Caki2 (cell line): ENCODE measurements around the gene MSRB1. TPM values are rescaled to one million over a fixed set of nuclear protein-coding genes. Genes with fewer than 3 reads are reported as not detected.

Experiments
- DNase-seq: peaks from one replicate; pipeline ENCODE4 v3.0.0-alpha.2; 2015; ENCODE audit warnings: low read depth
- in situ Hi-C: cut with HindIII; loops from 2 replicates; pipeline ENCODE4 v1.10.0; 2016; ENCODE audit warnings: low sequenced_read_pairs, low pct_unique_long_range_greater_than_20kb, mixed read lengths
- total RNA-seq: library from RNA; depleted of rRNA; stranded (reverse); fragments of >200 nt; shearing (Covaris generic); gene quantifications from 2 replicates; pipeline ENCODE4 v1.2.3, GENCODE V29; 2014; ENCODE audit warnings: low replicate concordance; rRNA removed

Gene MSRB1
- total RNA-seq, 1 experiment from 2014 or later: 275 TPM

GRCh38 chr16:1890708-1891050 is 52.3 kb downstream of the MSRB1 start:
- in situ Hi-C loops: no loop called here
- DNase-seq: no peak

GRCh38 chr16:1890024-1890707 is 52.8 kb downstream of the MSRB1 start:
- no peak for DNase-seq
- in situ Hi-C loops: no loop called here

Other genes with a start within 250 kb of the MSRB1 start
- gene MAPK8IP3, start 237.0 kb downstream of the MSRB1 start, total RNA-seq: 13.8 and 24.5 TPM in 2 replicates
- 218 and 272 TPM in 2 replicates for gene NME3, start 171.7 kb downstream of the MSRB1 start, total RNA-seq
- gene EME2, start 170.4 kb downstream of the MSRB1 start, total RNA-seq: 3.5 and 8.9 TPM in 2 replicates
- 434 and 458 TPM in 2 replicates for gene MRPS34, start 170.1 kb downstream of the MSRB1 start, total RNA-seq
- gene SPSB3, start 160.6 kb downstream of the MSRB1 start, total RNA-seq: 87.3 and 107 TPM in 2 replicates
- gene NUBP2, start 160.2 kb downstream of the MSRB1 start, total RNA-seq: 233 and 346 TPM in 2 replicates
- not detected in 2 replicates for gene IGFALS, start 149.5 kb downstream of the MSRB1 start, total RNA-seq
- 205 and 219 TPM in 2 replicates for gene HAGH, start 116.4 kb downstream of the MSRB1 start, total RNA-seq
- gene FAHD1, start 116.0 kb downstream of the MSRB1 start, total RNA-seq: 120 and 169 TPM in 2 replicates
- 41.4 and 49.6 TPM in 2 replicates for gene MEIOB, start 71.0 kb downstream of the MSRB1 start, total RNA-seq
- not detected in 2 replicates for gene HS3ST6, start 24.8 kb downstream of the MSRB1 start, total RNA-seq
- not detected in 2 replicates for gene RPL3L, start 11.5 kb upstream of the MSRB1 start, total RNA-seq
- gene NDUFB10, start 16.3 kb upstream of the MSRB1 start, total RNA-seq: 527 and 683 TPM in 2 replicates
- 7,960 and 10,766 TPM in 2 replicates for gene RPS2, start 21.6 kb upstream of the MSRB1 start, total RNA-seq
- not detected in 2 replicates for gene RNF151, start 23.7 kb upstream of the MSRB1 start, total RNA-seq
- gene TBL3, start 28.9 kb upstream of the MSRB1 start, total RNA-seq: 128 and 160 TPM in 2 replicates
- gene NOXO1, start 38.3 kb upstream of the MSRB1 start, total RNA-seq: 0.24 TPM in 1 of 2 replicates, not detected in the other
- 55.9 and 56.8 TPM in 2 replicates for gene GFER, start 41.0 kb upstream of the MSRB1 start, total RNA-seq
- 37.8 and 44.9 TPM in 2 replicates for gene SYNGR3, start 46.8 kb upstream of the MSRB1 start, total RNA-seq
- gene ZNF598, start 66.6 kb upstream of the MSRB1 start, total RNA-seq: 45.0 and 89.3 TPM in 2 replicates
- not detected in 2 replicates for gene NPW, start 76.6 kb upstream of the MSRB1 start, total RNA-seq
- 30.3 and 32.4 TPM in 2 replicates for gene NHERF2, start 83.7 kb upstream of the MSRB1 start, total RNA-seq
- 129 and 148 TPM in 2 replicates for gene NTHL1, start 104.6 kb upstream of the MSRB1 start, total RNA-seq
- 22.3 and 31.5 TPM in 2 replicates for gene TSC2, start 104.8 kb upstream of the MSRB1 start, total RNA-seq
- 37.4 and 84.9 TPM in 2 replicates for gene PKD1, start 192.7 kb upstream of the MSRB1 start, total RNA-seq
- gene RAB26, start 205.4 kb upstream of the MSRB1 start, total RNA-seq: 8.9 and 9.5 TPM in 2 replicates
- 94.4 and 101 TPM in 2 replicates for gene TRAF7, start 212.6 kb upstream of the MSRB1 start, total RNA-seq